ENCODE measurements around the gene ADGRV1. TPM values are rescaled to one million over a fixed set of nuclear protein-coding genes. Genes with fewer than 3 reads are reported as not detected.

Gene ADGRV1
- polyA plus RNA-seq, 1 donor from 2014 or later, result not detected

GRCh38 chr5:91142386-91142785 is 583.8 kb downstream of the ADGRV1 start:
- Mint-ChIP-seq H3K4me3 (no peak overlapping the region), H3K4me1 (no peaks in the 10 kb centered on the region), H3K27ac (no peak overlapping the region), H3K36me3 (no peaks in the 10 kb centered on the region), H3K9me3 (peaks cover 0 to under 1% (median 0%) of the 10 kb centered on the region in 3 donors), H3K27me3 (no peaks in the 10 kb centered on the region)

GRCh38 chr5:91142819-91143218 is 584.2 kb downstream of the ADGRV1 start:
- Mint-ChIP-seq H3K4me1 (no peaks in the 10 kb centered on the region), H3K36me3 (no peaks in the 10 kb centered on the region), H3K27me3 (no peaks in the 10 kb centered on the region), H3K9me3 (peaks cover 0 to 4% (median 0%) of the 10 kb centered on the region in 3 donors), H3K4me3 (no peak overlapping the region), H3K27ac (no peak overlapping the region)

- Mint-ChIP-seq H3K4me1 (no peaks in the 10 kb centered on the region), H3K27ac (no peak overlapping the region), H3K36me3 (no peaks in the 10 kb centered on the region), H3K27me3 (no peaks in the 10 kb centered on the region), H3K4me3 (no peak overlapping the region), H3K9me3 (peaks cover 0 to 7% (median 0%) of the 10 kb centered on the region in 3 donors)
These were observed 585.2 kb downstream of the ADGRV1 start for GRCh38 chr5:91143840-91144239.

- Mint-ChIP-seq H3K27ac (no peak overlapping the region), H3K4me3 (no peak overlapping the region), H3K27me3 (no peaks in the 10 kb centered on the region), H3K4me1 (no peaks in the 10 kb centered on the region), H3K36me3 (no peaks in the 10 kb centered on the region), H3K9me3 (peaks cover 0 to 7% (median 0%) of the 10 kb centered on the region in 3 donors)
These were observed 586.1 kb downstream of the ADGRV1 start for GRCh38 chr5:91144491-91145332.

GRCh38 chr5:91145333-91145620 is 586.7 kb downstream of the ADGRV1 start:
- no peaks in the 10 kb centered on the region for H3K4me1 Mint-ChIP-seq
- H3K36me3 Mint-ChIP-seq, result no peaks in the 10 kb centered on the region
- H3K27me3 Mint-ChIP-seq, result peaks cover 3% of the 10 kb centered on the region
- H3K4me3 Mint-ChIP-seq, result no peak overlapping the region
- no peak overlapping the region for H3K27ac Mint-ChIP-seq
- peaks cover 0 to 7% (median 2%) of the 10 kb centered on the region in 3 donors for H3K9me3 Mint-ChIP-seq

- Mint-ChIP-seq H3K27me3 (peaks cover 4% of the 10 kb centered on the region), H3K4me1 (no peaks in the 10 kb centered on the region), H3K4me3 (no peak overlapping the region), H3K36me3 (no peaks in the 10 kb centered on the region), H3K9me3 (peaks cover 0 to 7% (median 2%) of the 10 kb centered on the region in 3 donors), H3K27ac (no peak overlapping the region)
These were observed 587.6 kb downstream of the ADGRV1 start for GRCh38 chr5:91146230-91146629.

GRCh38 chr5:91146905-91147600 is 588.5 kb downstream of the ADGRV1 start:
- Mint-ChIP-seq H3K36me3 (no peaks in the 10 kb centered on the region), H3K9me3 (peaks cover 0 to 7% (median 2%) of the 10 kb centered on the region in 3 donors), H3K4me3 (no peak overlapping the region), H3K27me3 (peaks cover 4% of the 10 kb centered on the region), H3K4me1 (no peaks in the 10 kb centered on the region), H3K27ac (no peak overlapping the region)

GRCh38 chr5:91150234-91150633 is 591.6 kb downstream of the ADGRV1 start:
- peaks cover 4% of the 10 kb centered on the region for H3K27me3 Mint-ChIP-seq
- no peak overlapping the region for H3K4me3 Mint-ChIP-seq
- H3K4me1 Mint-ChIP-seq, result no peaks in the 10 kb centered on the region
- no peak overlapping the region for H3K27ac Mint-ChIP-seq
- H3K36me3 Mint-ChIP-seq, result no peaks in the 10 kb centered on the region
- H3K9me3 Mint-ChIP-seq, result peaks cover 0 to 7% (median 2%) of the 10 kb centered on the region in 3 donors

- Mint-ChIP-seq H3K36me3 (no peaks in the 10 kb centered on the region), H3K9me3 (peaks cover 0 to 7% (median 2%) of the 10 kb centered on the region in 3 donors), H3K4me1 (no peaks in the 10 kb centered on the region), H3K27me3 (peaks cover 4% of the 10 kb centered on the region), H3K4me3 (peak overlapping the region in 1 of 4 donors; percentile 50), H3K27ac (no peak overlapping the region)
These were observed 592.0 kb downstream of the ADGRV1 start for GRCh38 chr5:91150636-91151035.

GRCh38 chr5:91151947-91152346 is 593.4 kb downstream of the ADGRV1 start:
- Mint-ChIP-seq H3K9me3 (peaks cover 0 to 7% (median 2%) of the 10 kb centered on the region in 3 donors), H3K27me3 (peaks cover 4% of the 10 kb centered on the region), H3K27ac (no peak overlapping the region), H3K4me3 (no peak overlapping the region), H3K4me1 (no peaks in the 10 kb centered on the region), H3K36me3 (no peaks in the 10 kb centered on the region)

- no peak overlapping the region for H3K4me3 Mint-ChIP-seq
- no peaks in the 10 kb centered on the region for H3K4me1 Mint-ChIP-seq
- H3K27me3 Mint-ChIP-seq, result peaks cover 4% of the 10 kb centered on the region
- H3K9me3 Mint-ChIP-seq, result peaks cover 0 to 2% (median 0%) of the 10 kb centered on the region in 3 donors
- no peak overlapping the region for H3K27ac Mint-ChIP-seq
- H3K36me3 Mint-ChIP-seq, result no peaks in the 10 kb centered on the region
These were observed 595.7 kb downstream of the ADGRV1 start for GRCh38 chr5:91154338-91154737.

- no peaks in the 10 kb centered on the region for H3K4me1 Mint-ChIP-seq
- H3K27me3 Mint-ChIP-seq, result peaks cover under 1% of the 10 kb centered on the region
- peaks cover 0 to under 1% (median 0%) of the 10 kb centered on the region in 3 donors for H3K9me3 Mint-ChIP-seq
- no peak overlapping the region for H3K27ac Mint-ChIP-seq
- no peak overlapping the region for H3K4me3 Mint-ChIP-seq
- no peaks in the 10 kb centered on the region for H3K36me3 Mint-ChIP-seq
These were observed 596.7 kb downstream of the ADGRV1 start for GRCh38 chr5:91155274-91155673.

GRCh38 chr5:91156242-91156641 is 597.6 kb downstream of the ADGRV1 start:
- no peaks in the 10 kb centered on the region for H3K27me3 Mint-ChIP-seq
- H3K9me3 Mint-ChIP-seq, result no peaks in the 10 kb centered on the region
- no peaks in the 10 kb centered on the region for H3K36me3 Mint-ChIP-seq
- peak overlapping the region in 1 of 3 donors; percentile 4 for H3K27ac Mint-ChIP-seq
- no peaks in the 10 kb centered on the region for H3K4me1 Mint-ChIP-seq
- no peak overlapping the region for H3K4me3 Mint-ChIP-seq

GRCh38 chr5:91158011-91158410 is 599.4 kb downstream of the ADGRV1 start:
- Mint-ChIP-seq H3K4me1 (peaks cover 0 to 8% (median 0%) of the 10 kb centered on the region in 3 donors), H3K4me3 (no peak overlapping the region), H3K27ac (no peak overlapping the region), H3K27me3 (no peaks in the 10 kb centered on the region), H3K36me3 (no peaks in the 10 kb centered on the region), H3K9me3 (no peaks in the 10 kb centered on the region)

GRCh38 chr5:91159647-91160046 is 601.0 kb downstream of the ADGRV1 start:
- Mint-ChIP-seq H3K27ac (no peak overlapping the region), H3K36me3 (no peaks in the 10 kb centered on the region), H3K27me3 (no peaks in the 10 kb centered on the region)

More at GRCh38 chr5:91159647-91160046, 601.0 kb downstream of the ADGRV1 start:
- Mint-ChIP-seq H3K4me3 (no peak overlapping the region), H3K9me3 (no peaks in the 10 kb centered on the region), H3K4me1 (peaks cover 0 to 12% (median 0%) of the 10 kb centered on the region in 3 donors)

All from IgD-negative memory B cell (primary cell).